Endothelial cell of umbilical vein (primary cell): Measurements from ENCODE around the gene GPR68. TPM values are rescaled to one million over a fixed set of nuclear protein-coding genes. Genes with fewer than 3 reads are reported as not detected.

Source experiments
- BruUV-seq: library from RNA; stranded (reverse); fragments of 400-500 nt; replicated peaks from 2 replicates; lab custom pipeline; 2021; lab: Mats Ljungman, UMichigan
- CTCF ChIA-PET: fragments of 300-600, 350-600 bp; sonication (Branson Sonifier 250); formaldehyde crosslinking; loops from one replicate; lab custom pipeline; 2021; ENCODE audit warnings: antibody characterized with exemption, inconsistent platforms; lab: Charles Lee
- POLR2A ChIA-PET: fragments of 300-600, 350-600 bp; sonication (Branson Sonifier 250); formaldehyde crosslinking; loops from one replicate; lab custom pipeline; 2021; ENCODE audit warnings: antibody characterized with exemption, inconsistent platforms; lab: Charles Lee
- DNase-seq: peaks from one replicate; pipeline ENCODE4 v3.0.0-alpha.2; 2011; ENCODE audit warnings: low read depth, low spot score
- FAIRE-seq: peaks from 2 replicates; lab custom pipeline; 2011; peaks lifted over from hg19 to GRCh38; lab: Jason Lieb, UNC
- H2AFZ ChIP-seq: 2 replicates; pipeline ENCODE4 v1.6.0; 2012; ENCODE audit warnings: low read depth, low read length, control low read depth, inconsistent platforms
- H3K27ac ChIP-seq: 2 replicates; pipeline ENCODE4 v1.5.1; 2011; ENCODE audit warnings: low read depth, mild to moderate bottlenecking, control low read depth, low read length, moderate library complexity; ENCODE audit not compliant: insufficient read depth
- H3K27me3 ChIP-seq, 2 experiments: 2 replicates each; pipeline versions ENCODE4 v1.6.0 to v1.6.1; 2011; ENCODE audit warnings: low read length in 2 of 2, mixed read lengths in 1 of 2; ENCODE audit not compliant: control insufficient read depth in 2 of 2, insufficient read depth in 2 of 2
- H3K36me3 ChIP-seq, 2 experiments: 2 replicates in 1 of 2; 3 replicates in 1 of 2; pipeline ENCODE4 v1.5.1; 2011; ENCODE audit warnings: low read length in 2 of 2, mild to moderate bottlenecking in 1 of 2, moderate library complexity in 1 of 2; ENCODE audit not compliant: control insufficient read depth in 2 of 2, insufficient read depth in 2 of 2; ENCODE audit errors: extremely low read depth in 1 of 2
- H3K4me1 ChIP-seq: 3 replicates; pipeline ENCODE4 v1.5.1; 2011; ENCODE audit warnings: mild to moderate bottlenecking, low read length; ENCODE audit not compliant: control insufficient read depth, insufficient read depth; ENCODE audit errors: extremely low read depth
- H3K4me2 ChIP-seq: 2 replicates; pipeline ENCODE4 v1.6.1; 2011; ENCODE audit warnings: low read length, control low read depth, mixed read lengths; ENCODE audit not compliant: insufficient read depth
- H3K4me3 ChIP-seq, 3 experiments: fragments of 200-600 bp in 1 of 3; sonication (generic), shearing (Covaris generic) in 1 of 3; replicated peaks in 1 of 3; 2 replicates each; pipeline ENCODE4 v1.5.1; 2011 to 2016; ENCODE audit warnings: control low read depth in 3 of 3, low read length in 3 of 3, mild to moderate bottlenecking in 2 of 3, inconsistent platforms in 1 of 3, low read depth in 1 of 3, moderate library complexity in 1 of 3; ENCODE audit not compliant: insufficient read depth in 1 of 3
- H3K79me2 ChIP-seq: 2 replicates; pipeline ENCODE4 v1.6.0; 2012; ENCODE audit warnings: low read length, inconsistent platforms; ENCODE audit not compliant: control insufficient read depth, insufficient read depth
- H3K9ac ChIP-seq: replicated peaks from 2 replicates; pipeline ENCODE3; 2011; ENCODE audit warnings: low read length, control low read depth; ENCODE audit not compliant: insufficient read depth; ENCODE audit errors: extremely low read depth
- H3K9me1 ChIP-seq: replicated peaks from 3 replicates; pipeline ENCODE4 v1.6.0; 2011; ENCODE audit warnings: mild to moderate bottlenecking, low read length; ENCODE audit not compliant: control insufficient read depth, insufficient read depth; ENCODE audit errors: extremely low read depth
- H3K9me3 ChIP-seq: replicated peaks from 2 replicates; pipeline ENCODE4 v1.5.1; 2012; ENCODE audit warnings: low read length, inconsistent platforms; ENCODE audit not compliant: control insufficient read depth, insufficient read depth
- H4K20me1 ChIP-seq: replicated peaks from 2 replicates; pipeline ENCODE3; 2011; ENCODE audit warnings: mild to moderate bottlenecking, low read length; ENCODE audit not compliant: control insufficient read depth, insufficient read depth; ENCODE audit errors: extremely low read depth
- CTCF ChIP-seq, 2 donors: IDR thresholded peaks; 1 replicate in 1 of 2; 2 replicates in 1 of 2; pipeline ENCODE4 v1.5.1; 2011; ENCODE audit warnings: low read length in 2 of 2, mild to moderate bottlenecking in 2 of 2, moderate library complexity in 2 of 2, control low read depth in 1 of 2, inconsistent platforms in 1 of 2, low read depth in 1 of 2; ENCODE audit not compliant: insufficient read depth in 1 of 2; ENCODE audit errors: extremely low read depth in 1 of 2
- EZH2 ChIP-seq: IDR thresholded peaks from 2 replicates; pipeline ENCODE4 v1.6.1; 2012; ENCODE audit warnings: borderline replicate concordance, low read depth, mild to moderate bottlenecking, moderate library complexity, low read length, inconsistent platforms; ENCODE audit not compliant: severe bottlenecking
- FOS ChIP-seq: IDR thresholded peaks from 2 replicates; pipeline ENCODE4 v1.6.1; 2011; ENCODE audit warnings: mild to moderate bottlenecking, low read length, moderate library complexity, borderline replicate concordance; ENCODE audit not compliant: insufficient read depth
- GATA2 ChIP-seq: IDR thresholded peaks from 2 replicates; pipeline ENCODE4 v1.7.0; 2011; ENCODE audit warnings: low read depth, mild to moderate bottlenecking, moderate library complexity, mixed read lengths, low read length; ENCODE audit not compliant: insufficient read length, insufficient read depth
- JUN ChIP-seq: IDR thresholded peaks from 2 replicates; pipeline ENCODE4 v1.6.1; 2011; ENCODE audit warnings: borderline replicate concordance, low read depth; ENCODE audit not compliant: insufficient read length, insufficient read depth
- MAX ChIP-seq: IDR thresholded peaks from 2 replicates; pipeline ENCODE4 v1.6.1; 2011; ENCODE audit not compliant: insufficient read depth, insufficient read length
- MYC ChIP-seq: IDR thresholded peaks from one replicate; pipeline ENCODE4 v1.6.1; 2011; ENCODE audit warnings: mild to moderate bottlenecking, low read depth, low read length
- POLR2A ChIP-seq: IDR thresholded peaks from 2 replicates; pipeline ENCODE4 v1.6.1; 2012; ENCODE audit warnings: low read depth, mild to moderate bottlenecking, control low read depth, low read length
- POLR2AphosphoS5 ChIP-seq: IDR thresholded peaks from 2 replicates; pipeline ENCODE4 v1.6.1; 2012; ENCODE audit warnings: low read depth, mild to moderate bottlenecking, control low read depth, low read length, moderate library complexity; ENCODE audit not compliant: insufficient read depth
- dilution Hi-C: fragments of 300-500 bp; cut with MboI; formaldehyde crosslinking; loops from one replicate; pipeline ENCODE4 v1.15.0; 2019; ENCODE audit warnings: low sequenced_read_pairs; ENCODE audit not compliant: extremely low pct_ligation_motif_present
- intact Hi-C: fragments of 100-400 bp; cut with micrococcal nuclease; formaldehyde crosslinking; loops from one replicate; pipeline ENCODE4 v1.10.0; 2022
- polyA plus RNA-seq, 4 experiments: library from polyadenylated mRNA; depleted of rRNA in 3 of 4; stranded (reverse) in 3 of 4; unstranded in 1 of 4; fragments of >200 nt; gene quantifications; 2 replicates each; pipeline versions ENCODE4 v1.2.1 to v1.2.3, GENCODE V29; 2011 to 2012; ENCODE audit warnings: missing spikeins in 1 of 4
- total RNA-seq: library from RNA; stranded (reverse); gene quantifications from 2 replicates; pipeline ENCODE4 v1.2.3, GENCODE V29; 2021

The GPR68 gene
- total and polyA plus RNA-seq, 2 donors (not counting 3 experiments of a cell fraction or from before 2014, with no cell fraction given) = 0.24 to 0.36 TPM

GRCh38 chr14:91229743-91230200 lies 14.7 kb downstream of the GPR68 start:
- BruUV-seq = no TSS peak
- Histone ChIP-seq H3K36me3 (no peaks in the 10 kb centered on the region), H2AFZ (no peak overlapping the region), H3K4me3 (no peak overlapping the region), H4K20me1 (no peaks in the 10 kb centered on the region), H3K27ac (no peak overlapping the region), H3K9me1 (no peaks in the 10 kb centered on the region), H3K4me2 (no peak overlapping the region), H3K4me1 (peaks cover 10% of the 10 kb centered on the region), H3K9me3 (no peaks in the 10 kb centered on the region), H3K79me2 (no peaks in the 10 kb centered on the region), H3K9ac (no peak overlapping the region), H3K27me3 (no peaks in the 10 kb centered on the region)
- ChIA-PET CTCF (interaction anchor here (2.1 to 3.3 kb wide), 2 partner anchors 11 to 52 kb away, joined by 5 to 11 read pairs; no protein-coding TSS in a partner anchor), POLR2A (no interaction called here)
- TF ChIP-seq EZH2 (no peak), POLR2A (no peak), FOS (no peak), MYC (no peak), MAX (no peak), CTCF (IDR thresholded peaks at IDR 0.05; ENCODE audit: extremely low read depth in 1 of 2, insufficient read depth in 1 of 2, low read depth in 1 of 2, low read length in 2 of 2) (no peak), GATA2 (no peak), POLR2AphosphoS5 (no peak), JUN (no peak)
- dilution Hi-C loops (no loop called here), intact Hi-C loops (no loop called here)
- no peak for DNase-seq
- no peak for FAIRE-seq
